ENCODE results near the gene SETD1A.

DNA sequence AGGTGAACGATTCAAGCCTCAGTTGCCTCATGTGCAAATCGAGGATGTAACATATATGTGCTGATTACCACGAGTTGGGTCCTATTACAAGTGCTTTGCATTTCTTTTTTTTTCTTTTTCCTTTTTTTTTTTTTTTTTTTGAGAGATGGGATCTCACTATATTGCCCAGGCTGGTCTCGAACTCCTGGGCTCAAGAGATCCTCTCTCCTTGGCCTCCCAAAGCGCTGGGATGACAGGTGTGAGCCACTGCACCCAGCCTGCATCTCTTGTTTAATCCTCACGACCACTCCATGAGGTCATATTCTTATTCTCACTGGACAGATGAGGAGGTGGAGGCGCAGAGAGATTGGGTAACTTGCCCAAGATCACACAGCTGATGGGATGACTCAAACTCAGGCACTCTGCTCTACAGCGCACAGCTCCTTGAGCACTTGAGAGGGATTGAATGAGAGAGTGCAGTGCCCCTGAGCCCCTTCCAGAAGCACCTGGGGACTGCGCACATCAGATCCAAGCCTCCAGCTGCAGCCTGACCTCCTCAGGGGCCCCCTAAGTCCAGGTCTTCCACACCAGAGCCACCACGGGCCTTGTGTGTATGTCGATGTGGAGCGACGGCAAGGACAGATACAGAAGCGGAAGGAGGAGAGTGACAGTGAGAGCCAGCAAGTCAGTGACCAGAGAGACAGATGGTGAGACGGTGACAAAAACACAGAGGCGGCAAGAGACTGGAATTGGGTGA is 48.0 kb downstream of the SETD1A start:
- TF ChIP-seq, protein P1, sequence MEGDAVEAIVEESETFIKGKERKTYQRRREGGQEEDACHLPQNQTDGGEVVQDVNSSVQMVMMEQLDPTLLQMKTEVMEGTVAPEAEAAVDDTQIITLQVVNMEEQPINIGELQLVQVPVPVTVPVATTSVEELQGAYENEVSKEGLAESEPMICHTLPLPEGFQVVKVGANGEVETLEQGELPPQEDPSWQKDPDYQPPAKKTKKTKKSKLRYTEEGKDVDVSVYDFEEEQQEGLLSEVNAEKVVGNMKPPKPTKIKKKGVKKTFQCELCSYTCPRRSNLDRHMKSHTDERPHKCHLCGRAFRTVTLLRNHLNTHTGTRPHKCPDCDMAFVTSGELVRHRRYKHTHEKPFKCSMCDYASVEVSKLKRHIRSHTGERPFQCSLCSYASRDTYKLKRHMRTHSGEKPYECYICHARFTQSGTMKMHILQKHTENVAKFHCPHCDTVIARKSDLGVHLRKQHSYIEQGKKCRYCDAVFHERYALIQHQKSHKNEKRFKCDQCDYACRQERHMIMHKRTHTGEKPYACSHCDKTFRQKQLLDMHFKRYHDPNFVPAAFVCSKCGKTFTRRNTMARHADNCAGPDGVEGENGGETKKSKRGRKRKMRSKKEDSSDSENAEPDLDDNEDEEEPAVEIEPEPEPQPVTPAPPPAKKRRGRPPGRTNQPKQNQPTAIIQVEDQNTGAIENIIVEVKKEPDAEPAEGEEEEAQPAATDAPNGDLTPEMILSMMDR (IDR thresholded peaks at IDR 0.05; ENCODE audit: low read depth, low read length) = no peak
- no peak for TF ChIP-seq EZH2phosphoT487 (IDR thresholded peaks at IDR 0.05; ENCODE audit: low read depth)
